ENCODE data around the gene OPCML.

OPCML gene

GRCh38 chr11:132493801-132494200, 1038.5 kb downstream of the OPCML start:
- H3K4me3 ChIP-seq (ENCODE audit: low read length), result no peak overlapping the region

DNA sequence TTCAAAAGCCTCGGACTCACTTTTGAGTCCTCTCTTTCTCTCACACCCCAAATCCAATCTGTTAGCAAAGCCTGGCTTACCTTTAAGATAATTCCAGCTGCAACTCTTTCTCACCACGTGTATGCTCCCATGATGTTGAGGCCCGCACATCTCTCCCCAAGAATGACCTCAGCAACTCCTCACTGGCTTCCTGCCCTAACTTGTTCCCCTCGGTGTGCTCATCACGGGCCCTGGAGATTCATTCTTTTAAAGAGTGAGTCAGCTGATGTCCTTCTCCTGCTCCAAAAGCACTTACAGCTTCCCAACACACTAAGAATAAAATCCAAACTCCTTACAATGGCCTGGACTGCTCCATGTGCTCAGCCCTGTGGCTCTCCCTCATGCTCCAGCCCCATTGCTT, 1041.3 kb downstream of the OPCML start:
- H3K4me3 ChIP-seq (ENCODE audit: low read length), result no peak overlapping the region
- DNase-seq (ENCODE audit: low read depth), result peak; percentile 71
- no peak for TF ChIP-seq CTCF (conservative IDR thresholded peaks at IDR 0.05; ENCODE audit: low read length)

More at GRCh38 chr11:132493801-132494200, 1038.5 kb downstream of the OPCML start:
- no peak for DNase-seq (ENCODE audit: low read depth)
- TF ChIP-seq CTCF (conservative IDR thresholded peaks at IDR 0.05; ENCODE audit: low read length), result no peak

- DNase-seq (ENCODE audit: low read depth), result no peak
- TF ChIP-seq CTCF (conservative IDR thresholded peaks at IDR 0.05; ENCODE audit: low read length), result no peak
- no peak overlapping the region for H3K4me3 ChIP-seq (ENCODE audit: low read length)
Observed at GRCh38 chr11:132486060-132486459, 1046.2 kb downstream of the OPCML start.

- no peak for TF ChIP-seq CTCF (conservative IDR thresholded peaks at IDR 0.05; ENCODE audit: low read length)
- no peak overlapping the region for H3K4me3 ChIP-seq (ENCODE audit: low read length)
- DNase-seq (ENCODE audit: low read depth), result no peak
Observed at GRCh38 chr11:132475026-132475425, 1057.3 kb downstream of the OPCML start.

DNA sequence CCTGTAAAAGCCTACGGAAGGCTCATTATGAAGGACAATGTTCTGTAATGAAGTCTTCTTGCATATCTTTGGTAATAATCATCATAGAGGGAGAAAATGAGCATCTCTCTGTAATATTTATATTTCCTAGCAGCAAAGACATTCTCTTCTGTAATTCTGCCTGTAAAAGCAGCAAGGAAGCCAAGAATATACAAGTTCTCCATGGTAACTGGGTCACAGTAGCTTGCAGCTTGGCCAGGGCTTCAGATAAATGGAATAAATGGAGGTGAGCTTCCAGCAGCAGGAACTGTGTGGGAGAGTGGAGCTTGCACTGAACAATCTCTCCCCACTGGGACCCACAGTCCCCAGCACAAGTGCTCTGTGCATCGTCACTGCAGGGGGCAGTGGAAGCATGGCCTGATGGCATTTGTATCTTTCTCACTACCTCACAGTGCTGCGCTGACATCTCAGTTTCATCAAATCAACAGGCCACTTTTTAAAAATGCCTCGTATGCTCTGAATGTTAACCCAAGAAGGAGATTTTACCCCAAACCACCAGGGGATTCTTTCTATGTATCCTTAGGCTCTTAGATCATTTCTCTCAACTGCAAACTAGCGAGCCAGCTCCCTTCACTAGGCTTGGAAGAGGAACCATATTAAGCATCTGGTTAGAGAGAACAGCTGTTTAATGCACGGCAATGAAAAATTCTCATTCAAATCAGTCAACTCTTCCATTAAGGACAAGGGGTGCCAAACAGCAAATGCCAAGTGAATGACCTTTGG, 1059.7 kb downstream of the OPCML start:
- DNase-seq (ENCODE audit: low read depth), result peak; percentile 79
- no peak overlapping the region for H3K4me3 ChIP-seq (ENCODE audit: low read length)
- peak; percentile 17 for TF ChIP-seq CTCF (conservative IDR thresholded peaks at IDR 0.05; ENCODE audit: low read length)

DNA sequence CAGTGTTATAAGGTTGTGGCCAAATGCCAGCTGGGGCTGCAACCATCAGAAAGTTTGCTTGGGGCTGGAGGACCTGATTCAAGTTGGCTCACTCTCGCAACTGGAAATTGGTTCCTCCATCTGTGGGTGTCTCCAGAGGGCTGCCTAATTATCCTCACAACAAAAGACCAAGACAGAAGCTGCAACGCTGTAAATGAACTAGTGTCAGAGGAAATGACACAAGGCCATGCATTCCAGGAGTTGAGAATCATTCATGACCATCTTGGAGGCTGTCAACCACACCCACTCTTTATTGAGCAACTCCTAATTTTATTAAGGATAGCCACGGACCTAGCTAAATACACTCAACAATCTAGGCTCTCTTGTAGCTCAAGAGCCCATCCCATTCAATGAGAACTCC, 1060.8 kb downstream of the OPCML start:
- peak; percentile 93 for DNase-seq (ENCODE audit: low read depth)
- H3K4me3 ChIP-seq (ENCODE audit: low read length), result no peak overlapping the region
- TF ChIP-seq CTCF (conservative IDR thresholded peaks at IDR 0.05; ENCODE audit: low read length), result no peak

- no peak overlapping the region for H3K4me3 ChIP-seq (ENCODE audit: low read length)
- no peak for DNase-seq (ENCODE audit: low read depth)
- TF ChIP-seq CTCF (conservative IDR thresholded peaks at IDR 0.05; ENCODE audit: low read length), result no peak
Observed at GRCh38 chr11:132466983-132467382, 1065.3 kb downstream of the OPCML start.

All from AG10803 (cell line).